NT2/D1 (cell line): Measurements from ENCODE around the gene MFSD6.

ENCODE experiments used
- DNase-seq: peaks from one replicate; pipeline ENCODE4 v3.0.0-alpha.2; 2011; ENCODE audit warnings: low read depth, low spot score
- H3K27me3 ChIP-seq: 2 replicates; pipeline ENCODE4 v1.6.0; 2011; ENCODE audit warnings: mild to moderate bottlenecking; ENCODE audit not compliant: insufficient read length, insufficient read depth
- H3K36me3 ChIP-seq: 2 replicates; pipeline ENCODE4 v1.6.1; 2011; ENCODE audit warnings: mild to moderate bottlenecking, low read length, mixed read lengths; ENCODE audit not compliant: insufficient read depth, insufficient read length
- H3K4me1 ChIP-seq: 2 replicates; pipeline ENCODE4 v1.5.1; 2011; ENCODE audit not compliant: insufficient read depth, insufficient read length
- H3K4me3 ChIP-seq: 2 replicates; pipeline ENCODE4 v1.5.1; 2011; ENCODE audit warnings: low read depth; ENCODE audit not compliant: insufficient read length
- H3K9ac ChIP-seq: 2 replicates; pipeline ENCODE4 v1.6.0; 2011; ENCODE audit warnings: low read depth; ENCODE audit not compliant: insufficient read length
- H3K9me3 ChIP-seq: 2 replicates; pipeline ENCODE4 v1.5.1; 2011; ENCODE audit warnings: mild to moderate bottlenecking, low read length; ENCODE audit not compliant: insufficient read depth
- SUZ12 ChIP-seq: IDR thresholded peaks from 2 replicates; pipeline ENCODE4 v1.6.1; 2011; ENCODE audit not compliant: insufficient read length, insufficient read depth; ENCODE audit errors: extremely low read depth
- YY1 ChIP-seq: IDR thresholded peaks from 2 replicates; pipeline ENCODE4 v1.6.1; 2011; ENCODE audit not compliant: insufficient read length, insufficient read depth
- ZNF274 ChIP-seq: IDR thresholded peaks from 2 replicates; pipeline ENCODE4 v1.6.1; 2011; ENCODE audit warnings: mild to moderate bottlenecking, low read depth, low read length

MFSD6 gene

GRCh38 chr2:190512539-190513095, 104.5 kb downstream of the MFSD6 start:
- no peak for DNase-seq
- H3K36me3 ChIP-seq = peaks cover 26% of the 10 kb centered on the region
- H3K9ac ChIP-seq = no peak overlapping the region
- no peak for TF ChIP-seq ZNF274
- no peak for TF ChIP-seq YY1
- no peak for TF ChIP-seq SUZ12
- H3K4me3 ChIP-seq = no peak overlapping the region
- H3K9me3 ChIP-seq = no peaks in the 10 kb centered on the region
- no peaks in the 10 kb centered on the region for H3K27me3 ChIP-seq
- no peaks in the 10 kb centered on the region for H3K4me1 ChIP-seq

- H3K4me3 ChIP-seq = no peak overlapping the region
- H3K36me3 ChIP-seq = peaks cover 22% of the 10 kb centered on the region
- DNase-seq = no peak
- no peak for TF ChIP-seq YY1
- no peak for TF ChIP-seq SUZ12
- no peak for TF ChIP-seq ZNF274
- no peaks in the 10 kb centered on the region for H3K27me3 ChIP-seq
- no peak overlapping the region for H3K9ac ChIP-seq
- no peaks in the 10 kb centered on the region for H3K9me3 ChIP-seq
- H3K4me1 ChIP-seq = no peaks in the 10 kb centered on the region
Measured at GRCh38 chr2:190513877-190514276, 105.7 kb downstream of the MFSD6 start.

- TF ChIP-seq YY1 = no peak
- TF ChIP-seq ZNF274 = no peak
- TF ChIP-seq SUZ12 = no peak
- Histone ChIP-seq H3K4me3 (no peak overlapping the region), H3K36me3 (peaks cover 18% of the 10 kb centered on the region), H3K9me3 (no peaks in the 10 kb centered on the region), H3K9ac (no peak overlapping the region), H3K27me3 (no peaks in the 10 kb centered on the region), H3K4me1 (no peaks in the 10 kb centered on the region)
- no peak for DNase-seq
Measured at GRCh38 chr2:190514676-190515075, 106.5 kb downstream of the MFSD6 start.

GRCh38 chr2:190515687-190516086, 107.5 kb downstream of the MFSD6 start:
- no peak overlapping the region for H3K4me3 ChIP-seq
- H3K4me1 ChIP-seq = no peaks in the 10 kb centered on the region
- DNase-seq = no peak
- peaks cover 14% of the 10 kb centered on the region for H3K36me3 ChIP-seq
- no peaks in the 10 kb centered on the region for H3K27me3 ChIP-seq
- H3K9ac ChIP-seq = no peak overlapping the region
- H3K9me3 ChIP-seq = no peaks in the 10 kb centered on the region
- no peak for TF ChIP-seq YY1
- TF ChIP-seq ZNF274 = no peak
- no peak for TF ChIP-seq SUZ12

GRCh38 chr2:190517468-190517867, 109.3 kb downstream of the MFSD6 start:
- H3K9ac ChIP-seq = no peak overlapping the region
- H3K9me3 ChIP-seq = no peaks in the 10 kb centered on the region
- no peak for DNase-seq
- no peaks in the 10 kb centered on the region for H3K27me3 ChIP-seq
- peaks cover 14% of the 10 kb centered on the region for H3K36me3 ChIP-seq
- no peak overlapping the region for H3K4me3 ChIP-seq
- H3K4me1 ChIP-seq = no peaks in the 10 kb centered on the region
- no peak for TF ChIP-seq SUZ12
- TF ChIP-seq YY1 = no peak
- TF ChIP-seq ZNF274 = no peak

- TF ChIP-seq ZNF274 (no peak), YY1 (no peak), SUZ12 (no peak)
- DNase-seq = no peak
Measured at GRCh38 chr2:190519975-190520767, 112.0 kb downstream of the MFSD6 start.

GRCh38 chr2:190524928-190525327, 116.8 kb downstream of the MFSD6 start:
- DNase-seq = no peak
- no peak for TF ChIP-seq YY1
- TF ChIP-seq ZNF274 = no peak
- no peak for TF ChIP-seq SUZ12
- H3K36me3 ChIP-seq = peaks cover 2% of the 10 kb centered on the region
- H3K9ac ChIP-seq = no peak overlapping the region
- no peaks in the 10 kb centered on the region for H3K27me3 ChIP-seq
- no peaks in the 10 kb centered on the region for H3K9me3 ChIP-seq
- H3K4me3 ChIP-seq = no peak overlapping the region
- H3K4me1 ChIP-seq = peaks cover 6% of the 10 kb centered on the region

More at GRCh38 chr2:190519975-190520767, 112.0 kb downstream of the MFSD6 start:
- no peaks in the 10 kb centered on the region for H3K9me3 ChIP-seq
- no peak overlapping the region for H3K4me3 ChIP-seq
- H3K27me3 ChIP-seq = no peaks in the 10 kb centered on the region
- peaks cover 2% of the 10 kb centered on the region for H3K36me3 ChIP-seq
- H3K4me1 ChIP-seq = no peaks in the 10 kb centered on the region
- no peak overlapping the region for H3K9ac ChIP-seq
